C1 segment of cervical spinal cord (tissue), 14 donors: ENCODE data around the gene PRDM10.
"Not testable (repeated sequence)": the region's sequence is repeated elsewhere in the genome, so short reads cannot be mapped to it uniquely, and the experiment has no call there.

ENCODE experiments used
- DNase-seq, 14 donors: peaks; one replicate each; lab custom pipeline; 2025; lab: John Stamatoyannopoulos, UW

Gene PRDM10, protein sequence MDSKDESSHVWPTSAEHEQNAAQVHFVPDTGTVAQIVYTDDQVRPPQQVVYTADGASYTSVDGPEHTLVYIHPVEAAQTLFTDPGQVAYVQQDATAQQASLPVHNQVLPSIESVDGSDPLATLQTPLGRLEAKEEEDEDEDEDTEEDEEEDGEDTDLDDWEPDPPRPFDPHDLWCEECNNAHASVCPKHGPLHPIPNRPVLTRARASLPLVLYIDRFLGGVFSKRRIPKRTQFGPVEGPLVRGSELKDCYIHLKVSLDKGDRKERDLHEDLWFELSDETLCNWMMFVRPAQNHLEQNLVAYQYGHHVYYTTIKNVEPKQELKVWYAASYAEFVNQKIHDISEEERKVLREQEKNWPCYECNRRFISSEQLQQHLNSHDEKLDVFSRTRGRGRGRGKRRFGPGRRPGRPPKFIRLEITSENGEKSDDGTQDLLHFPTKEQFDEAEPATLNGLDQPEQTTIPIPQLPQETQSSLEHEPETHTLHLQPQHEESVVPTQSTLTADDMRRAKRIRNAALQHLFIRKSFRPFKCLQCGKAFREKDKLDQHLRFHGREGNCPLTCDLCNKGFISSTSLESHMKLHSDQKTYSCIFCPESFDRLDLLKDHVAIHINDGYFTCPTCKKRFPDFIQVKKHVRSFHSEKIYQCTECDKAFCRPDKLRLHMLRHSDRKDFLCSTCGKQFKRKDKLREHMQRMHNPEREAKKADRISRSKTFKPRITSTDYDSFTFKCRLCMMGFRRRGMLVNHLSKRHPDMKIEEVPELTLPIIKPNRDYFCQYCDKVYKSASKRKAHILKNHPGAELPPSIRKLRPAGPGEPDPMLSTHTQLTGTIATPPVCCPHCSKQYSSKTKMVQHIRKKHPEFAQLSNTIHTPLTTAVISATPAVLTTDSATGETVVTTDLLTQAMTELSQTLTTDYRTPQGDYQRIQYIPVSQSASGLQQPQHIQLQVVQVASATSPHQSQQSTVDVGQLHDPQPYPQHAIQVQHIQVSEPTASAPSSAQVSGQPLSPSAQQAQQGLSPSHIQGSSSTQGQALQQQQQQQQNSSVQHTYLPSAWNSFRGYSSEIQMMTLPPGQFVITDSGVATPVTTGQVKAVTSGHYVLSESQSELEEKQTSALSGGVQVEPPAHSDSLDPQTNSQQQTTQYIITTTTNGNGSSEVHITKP

DNA sequence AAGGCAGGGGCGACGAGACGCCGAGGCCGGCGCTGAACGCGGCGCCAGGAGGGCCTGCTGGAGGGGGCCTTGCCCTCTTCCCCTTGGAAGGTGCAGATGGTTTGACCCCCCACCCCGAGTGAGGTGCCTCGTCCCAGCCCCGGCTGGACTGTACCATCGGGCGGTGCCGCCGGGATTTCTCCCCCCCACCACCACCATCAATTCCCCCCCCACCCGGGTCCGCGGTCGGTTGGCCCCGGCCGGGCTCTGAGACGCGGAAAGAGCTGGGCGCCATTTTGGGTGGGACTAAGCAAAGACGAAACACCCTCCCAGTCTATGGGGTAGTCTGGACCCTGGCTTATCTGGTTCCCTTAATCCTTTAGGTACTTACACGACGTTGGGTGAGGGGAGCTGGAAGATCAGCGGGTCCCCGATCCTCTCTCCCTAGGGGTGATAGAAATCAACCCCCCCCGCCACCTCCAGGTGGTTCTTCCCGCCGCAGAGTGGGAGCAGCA lies at the start of gene PRDM10:
Gene PRDM10 (minus strand): TSS at position 484 of the 494 bp plus-strand sequence. CDS start 41,871 bp downstream, outside the sequence.
- peak; percentile 79 to 99 (median 96) for DNase-seq

DNA sequence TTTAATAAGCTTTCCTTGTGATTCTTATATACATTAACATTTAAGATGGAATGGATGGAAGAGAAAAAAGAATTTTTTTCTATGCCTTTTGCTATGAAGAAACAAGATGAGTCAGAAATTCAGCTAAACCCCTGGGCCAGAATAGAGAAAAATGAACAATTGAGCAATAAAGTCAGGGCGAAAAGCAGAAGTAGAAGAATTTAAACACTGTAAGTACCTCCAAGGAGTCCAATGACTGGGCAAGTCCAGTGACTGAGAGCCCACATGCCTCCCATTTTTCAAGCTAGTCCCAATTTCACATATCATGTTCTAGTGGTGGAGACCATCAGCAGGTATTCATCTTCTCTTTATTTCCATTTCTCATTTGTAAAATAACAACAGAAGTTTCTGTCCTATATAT lies 48.4 kb upstream of the PRDM10 start:
- no peak for DNase-seq

DNA sequence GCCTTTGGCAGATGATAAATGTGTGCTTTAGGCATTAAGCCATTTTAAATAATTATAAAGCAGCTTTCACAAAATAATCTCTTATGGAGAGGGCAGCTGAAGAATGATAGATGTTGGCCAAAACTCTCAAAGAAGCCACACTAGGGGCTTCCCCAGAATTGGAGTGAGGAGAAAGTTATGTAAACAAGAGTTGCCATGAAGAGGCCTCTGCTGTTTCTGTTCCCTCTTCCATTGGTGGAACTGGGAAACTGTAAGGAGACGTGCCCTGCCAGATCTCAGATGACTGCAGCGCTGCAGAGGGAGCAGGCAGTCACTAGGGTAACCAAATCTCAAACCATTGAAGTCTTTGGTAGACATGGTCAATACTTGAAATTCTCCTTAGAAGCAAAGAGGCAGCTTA lies 47.6 kb upstream of the PRDM10 start:
- DNase-seq = no peak

DNA sequence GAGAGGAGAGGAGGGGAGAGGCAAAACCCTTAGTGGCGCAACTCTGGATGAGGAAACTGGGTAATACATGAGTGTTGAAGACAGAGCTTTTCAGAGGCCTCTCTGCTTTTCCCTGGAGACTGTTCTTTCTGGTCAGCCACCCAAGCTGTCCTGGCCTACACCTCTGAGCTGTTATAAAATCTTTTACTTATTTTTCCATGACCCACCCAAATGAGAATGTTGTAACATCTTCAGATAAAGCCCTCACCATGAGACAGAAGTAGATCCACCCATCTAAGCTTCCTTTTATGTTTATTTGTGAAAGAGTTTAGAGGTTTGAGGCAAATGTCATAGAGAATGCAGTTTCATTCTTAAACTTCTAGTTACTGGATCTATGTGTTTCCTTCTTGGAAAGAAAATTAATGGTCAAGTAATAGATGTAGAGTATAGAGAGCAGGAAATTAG lies 46.7 kb upstream of the PRDM10 start:
- no peak for DNase-seq

DNA sequence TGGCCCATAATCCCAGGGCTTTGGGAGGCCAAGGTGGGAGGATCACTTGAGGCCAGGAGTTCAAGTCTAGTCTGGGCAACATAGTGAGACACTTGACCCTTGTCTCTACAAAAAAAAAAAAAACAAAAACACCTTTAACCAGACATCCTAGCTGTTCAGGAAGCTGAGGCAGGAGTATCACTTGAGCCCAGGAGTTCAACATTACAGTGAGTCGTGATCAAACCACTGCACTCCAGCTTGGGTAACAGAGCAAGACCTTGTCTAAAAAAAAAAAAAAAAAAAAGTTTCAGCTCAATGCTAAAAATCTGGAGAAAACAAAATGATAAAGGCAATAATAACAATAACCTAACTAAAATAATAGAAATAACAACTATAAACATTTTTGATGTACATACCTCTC lies 44.5 kb upstream of the PRDM10 start:
- DNase-seq = no peak

DNA sequence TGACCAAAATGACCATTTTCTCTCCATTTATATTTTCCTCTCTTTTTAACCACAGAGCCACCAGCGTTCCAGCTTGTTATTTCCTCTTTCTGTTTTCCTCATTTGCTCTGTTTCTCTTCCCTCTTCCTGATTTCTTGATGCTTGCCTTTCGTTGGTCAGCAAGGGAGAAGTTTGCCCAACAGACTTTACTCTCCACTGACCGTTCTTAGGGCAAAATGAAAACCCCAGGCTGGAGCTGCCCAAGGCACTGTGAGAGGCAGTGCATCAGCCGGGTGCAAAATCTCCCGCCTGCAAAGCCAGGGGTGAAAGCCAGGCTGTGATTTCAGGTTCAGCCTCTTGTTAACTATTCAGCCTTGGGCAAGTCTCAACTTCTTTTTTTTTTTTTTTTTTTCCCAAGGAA lies 40.9 kb upstream of the PRDM10 start:
- DNase-seq = peak in 2 of 14 donors; percentile 6 to 8

DNA sequence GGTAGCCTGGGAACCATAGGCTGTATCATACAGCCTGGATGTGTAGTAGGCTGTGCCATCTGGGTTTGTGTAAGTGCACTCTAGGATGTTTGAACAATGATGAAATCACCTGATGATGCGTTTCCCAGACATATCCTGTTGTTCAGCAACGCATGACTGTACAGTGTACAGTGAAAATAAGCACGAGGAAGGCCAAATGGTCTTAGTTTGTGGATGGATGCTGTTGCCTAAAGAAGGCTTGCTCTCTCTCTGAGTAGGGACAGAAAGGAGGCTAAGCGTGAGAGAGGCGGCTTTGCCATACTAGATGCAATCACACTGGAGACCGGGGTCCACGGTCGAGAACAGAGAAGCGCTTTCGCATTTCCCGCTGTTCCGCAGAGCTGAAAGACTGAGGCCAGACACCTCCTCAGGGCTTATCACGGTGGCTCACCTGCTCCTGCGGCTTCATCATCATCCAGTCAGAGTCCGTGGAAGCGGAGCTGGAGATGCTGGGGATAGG lies 39.5 kb upstream of the PRDM10 start:
- DNase-seq = no peak

DNA sequence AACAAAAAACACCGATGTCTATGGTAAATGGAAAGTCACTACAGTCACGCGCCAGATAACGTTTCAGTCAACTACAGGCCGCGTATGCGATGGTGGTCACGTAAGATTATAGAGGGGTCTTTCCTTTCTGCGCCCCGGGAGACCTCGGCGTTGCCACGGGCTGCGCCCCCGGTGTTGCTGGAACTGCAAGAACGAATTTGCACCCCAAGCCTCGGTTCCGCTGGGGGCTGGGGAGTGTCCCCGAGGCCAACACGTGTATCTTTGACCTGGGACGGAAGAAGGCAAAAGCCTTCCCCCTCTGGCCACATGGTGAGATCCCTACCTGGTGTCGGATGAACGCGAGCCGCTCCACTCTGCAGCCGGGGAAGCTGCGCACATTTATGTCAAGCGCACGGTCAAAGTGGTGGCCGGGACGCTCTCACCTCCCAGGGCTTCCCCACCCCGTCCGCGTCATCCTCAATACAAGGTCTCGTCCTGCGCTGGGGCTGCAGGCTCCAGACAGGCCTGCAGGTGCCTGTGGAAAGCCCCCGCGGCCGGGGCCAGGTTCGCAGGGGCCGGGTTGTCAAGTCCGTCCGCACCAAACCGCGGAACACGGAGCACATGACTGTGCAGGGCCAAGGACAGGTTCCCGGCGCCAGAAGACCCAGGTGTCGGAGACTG lies 37.8 kb upstream of the PRDM10 start:
- DNase-seq = no peak

DNA sequence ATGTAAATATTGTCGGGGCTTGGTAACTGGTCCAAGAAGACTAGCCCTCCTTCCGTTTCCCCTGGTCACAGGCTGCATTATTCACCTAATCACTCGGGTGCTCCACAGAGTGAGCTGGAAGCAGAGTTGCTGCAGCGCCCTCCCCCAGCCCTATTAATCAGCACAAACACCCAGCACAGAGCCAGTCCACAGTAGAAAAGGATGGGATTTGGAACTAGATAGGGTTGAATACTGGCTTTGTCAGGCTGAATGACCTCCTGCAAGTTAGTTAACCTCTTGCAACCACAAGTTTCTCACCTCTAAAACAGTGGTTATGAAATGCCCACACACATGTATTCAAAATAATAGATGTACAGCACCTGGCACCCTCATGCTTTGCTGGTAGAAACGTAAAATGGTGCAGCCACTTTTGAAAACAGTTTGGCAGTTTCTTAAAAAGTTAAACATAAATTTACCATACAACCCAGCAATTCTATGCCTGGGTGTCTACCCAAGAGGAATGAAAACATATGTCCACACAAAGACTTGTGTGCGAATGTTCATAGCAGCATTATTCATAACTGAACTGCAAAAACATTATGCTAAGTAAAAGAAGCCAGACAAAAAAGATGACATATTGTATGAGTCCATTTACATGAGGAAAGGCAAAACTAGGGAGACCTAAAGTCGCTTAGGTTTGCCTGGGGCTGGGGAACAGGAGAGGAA lies 35.4 kb upstream of the PRDM10 start:
- DNase-seq = no peak

DNA sequence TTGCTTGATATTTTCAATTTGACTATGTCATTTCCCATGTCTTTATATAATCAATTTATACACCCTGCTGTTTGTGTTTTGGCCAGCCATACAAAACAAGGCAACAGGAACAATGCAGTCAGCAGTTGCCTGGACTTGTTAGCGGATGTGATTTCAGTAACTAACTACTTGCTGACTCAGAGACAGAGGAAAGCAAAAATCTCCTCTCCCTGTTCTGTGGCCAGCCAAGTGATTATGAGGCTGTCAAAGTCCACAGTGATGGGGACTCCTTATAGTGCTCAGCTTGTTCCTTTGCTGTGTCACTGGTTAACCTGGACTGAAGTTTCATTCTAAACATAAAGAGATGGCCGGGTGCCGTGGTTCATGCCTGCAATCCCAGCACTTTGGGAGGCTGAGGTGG lies 34.4 kb upstream of the PRDM10 start:
- no peak for DNase-seq

DNA sequence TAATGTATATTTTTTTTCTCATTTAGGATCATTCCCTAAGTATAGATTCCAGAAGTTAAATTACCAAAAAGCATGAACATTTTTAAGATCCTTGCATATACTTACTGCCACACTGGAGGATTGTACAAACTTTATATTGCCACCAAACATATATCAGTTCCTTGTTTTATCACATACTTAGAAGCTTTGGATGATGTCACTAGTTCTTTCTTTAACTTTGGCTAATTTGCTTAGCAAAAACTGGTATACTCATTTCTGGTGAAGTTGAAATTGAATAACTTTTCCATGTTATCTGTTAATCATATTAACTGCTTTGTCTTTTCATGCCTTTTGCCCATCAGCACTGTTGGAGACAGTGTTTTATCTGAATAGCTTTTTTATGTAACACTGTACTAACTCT lies 31.6 kb upstream of the PRDM10 start:
- no peak for DNase-seq

DNA sequence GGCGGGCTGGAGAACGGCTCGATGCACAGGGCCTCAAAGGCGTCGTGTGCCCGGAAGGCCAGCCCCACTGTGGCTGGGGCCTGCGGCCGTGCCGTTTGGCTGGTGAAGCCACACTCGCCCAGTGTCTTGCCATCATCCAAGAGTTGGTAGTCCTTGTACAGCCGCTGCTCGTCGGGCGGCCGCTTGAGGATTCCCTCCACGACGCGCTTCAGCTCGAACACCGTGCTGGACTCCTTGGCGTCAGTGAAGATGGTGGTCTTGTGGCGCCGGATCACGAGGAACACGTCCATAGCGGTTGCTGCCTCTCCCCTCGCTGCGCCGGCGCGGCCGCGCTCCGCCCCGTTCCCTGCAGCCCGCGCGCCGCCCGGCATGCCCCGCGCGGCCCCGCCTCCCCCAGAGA lies 30.3 kb upstream of the PRDM10 start:
- no peak for DNase-seq

DNA sequence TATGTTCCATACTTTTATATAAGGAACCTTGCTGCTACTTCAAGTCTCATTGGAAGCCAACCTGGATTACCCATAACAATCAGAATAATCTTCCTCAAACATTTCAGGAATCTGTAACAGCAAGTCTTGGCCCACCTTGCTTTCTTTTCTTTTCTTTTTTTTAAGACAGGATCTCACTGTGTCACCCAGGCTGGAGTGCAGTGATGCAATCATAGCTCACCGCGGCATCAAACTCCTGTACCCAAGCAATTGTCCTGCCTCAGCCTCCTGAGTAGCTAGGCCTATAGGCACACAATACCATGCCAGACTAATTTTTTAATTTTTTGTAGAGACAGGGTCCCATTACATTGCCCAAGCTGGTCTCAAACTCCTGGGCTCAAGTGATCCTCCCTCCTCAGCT lies 29.3 kb upstream of the PRDM10 start:
- DNase-seq = no peak

DNA sequence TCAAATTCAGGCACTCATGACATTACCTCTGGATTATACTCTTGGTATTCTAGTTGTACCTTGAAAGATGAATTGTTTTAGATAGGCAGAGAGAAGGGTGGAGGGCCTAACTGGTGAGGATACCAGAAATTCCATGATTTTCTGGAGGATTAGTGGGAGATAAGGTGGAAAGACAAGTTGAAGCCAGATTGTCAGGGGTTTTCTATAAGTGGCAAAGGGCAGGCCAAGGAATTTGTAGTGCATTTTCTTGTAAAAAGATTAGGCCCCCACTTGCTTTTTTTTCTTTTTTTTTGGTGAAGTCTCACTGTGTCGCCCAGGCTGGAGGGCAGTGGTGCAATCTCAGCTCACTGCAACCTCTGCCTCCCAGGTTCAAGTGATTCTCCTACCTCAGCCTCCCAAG lies 28.4 kb upstream of the PRDM10 start:
- no peak for DNase-seq

DNA sequence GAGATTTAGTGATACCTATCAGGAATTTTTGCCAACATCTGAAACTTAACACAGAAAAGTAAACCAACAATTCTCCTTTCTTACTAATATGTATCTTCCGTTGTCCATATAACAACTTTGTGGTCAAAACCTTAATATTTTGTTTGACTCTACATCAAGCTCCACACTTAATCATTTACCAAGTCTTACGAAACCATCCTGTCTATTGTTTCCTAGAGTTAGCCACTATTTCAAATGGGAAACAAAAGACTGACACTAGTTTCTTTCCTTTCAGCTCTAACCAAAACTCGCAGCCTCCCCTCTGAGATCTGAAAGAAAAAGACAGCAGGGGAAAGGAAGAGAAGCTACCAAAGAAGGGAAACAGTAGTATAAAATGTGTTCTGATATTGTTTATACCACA lies 26.5 kb upstream of the PRDM10 start:
- DNase-seq = no peak

DNA sequence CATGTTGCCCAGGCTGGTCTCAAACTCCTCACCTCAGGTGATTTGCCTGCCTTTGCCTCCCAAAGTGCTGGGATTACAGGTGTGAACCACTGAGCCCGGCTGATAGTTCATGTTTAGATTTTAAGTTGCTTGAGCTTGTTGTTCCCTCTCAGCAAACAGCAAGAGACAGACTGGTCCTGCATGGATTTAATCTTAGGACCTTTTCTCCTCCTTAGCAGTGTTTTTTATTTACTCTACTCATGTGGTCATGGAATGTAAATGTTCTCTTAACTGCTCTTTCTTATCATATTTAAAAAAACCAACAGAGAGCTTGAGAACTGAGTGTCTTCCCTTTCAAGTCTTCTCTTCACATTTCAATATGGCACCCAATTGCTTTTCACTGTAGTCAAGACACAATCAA lies 22.7 kb upstream of the PRDM10 start:
- no peak for DNase-seq

DNA sequence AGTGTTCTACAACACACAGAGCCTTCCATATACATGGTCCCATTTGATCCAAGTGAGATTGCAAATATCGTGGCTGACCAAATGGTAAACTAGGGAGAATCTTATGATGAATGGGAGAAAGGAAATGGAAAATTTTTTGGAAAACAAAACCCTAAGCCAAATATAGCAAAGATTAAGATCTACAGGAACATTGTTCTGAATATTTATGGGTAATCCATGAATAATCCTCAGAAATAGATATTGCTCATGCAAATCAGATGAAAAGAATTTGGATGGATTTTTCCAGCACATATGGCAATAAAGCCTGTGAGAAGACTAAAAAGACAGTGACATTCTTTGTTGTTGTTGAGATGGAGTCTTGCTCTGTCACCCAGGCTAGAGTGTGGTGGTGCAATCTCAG lies 21.7 kb upstream of the PRDM10 start:
- no peak for DNase-seq

DNA sequence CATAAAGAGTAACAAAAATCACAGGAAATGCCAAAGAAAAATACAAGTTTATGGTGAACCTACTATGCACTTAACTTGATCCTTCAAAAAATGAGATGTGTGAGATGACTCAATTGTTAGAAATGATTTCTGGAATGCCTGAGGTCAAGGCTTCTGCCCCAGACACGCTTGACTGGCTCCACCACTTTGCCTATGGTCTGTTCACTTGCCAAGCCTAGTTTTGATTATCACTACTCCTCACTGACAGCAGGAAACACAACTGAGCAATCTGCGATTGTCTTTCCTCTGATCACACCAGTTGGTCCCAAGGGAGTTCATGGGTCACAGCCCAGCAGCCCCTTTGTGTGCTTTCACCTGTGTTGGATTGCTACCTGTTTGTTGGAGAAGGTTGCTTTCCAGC lies 20.6 kb upstream of the PRDM10 start:
- no peak for DNase-seq

DNA sequence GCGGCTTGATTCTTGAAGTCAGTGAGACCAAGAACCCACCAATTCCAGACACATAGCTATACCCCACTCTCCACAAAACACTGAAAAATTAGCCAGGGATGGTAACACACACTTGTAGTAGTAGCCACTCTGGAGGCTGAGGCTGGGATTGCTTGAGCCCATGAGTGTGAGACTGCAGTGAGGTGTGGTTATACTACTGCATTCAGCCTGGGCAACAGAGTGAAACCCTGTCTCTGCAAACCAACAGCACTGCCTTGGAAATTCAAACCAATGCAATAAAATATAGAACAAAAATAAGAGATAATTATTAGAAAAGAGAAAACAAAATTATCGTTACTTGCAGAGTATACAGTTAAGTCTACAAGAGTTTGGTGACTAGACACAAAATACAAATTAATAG lies 20.2 kb upstream of the PRDM10 start:
- DNase-seq = no peak

DNA sequence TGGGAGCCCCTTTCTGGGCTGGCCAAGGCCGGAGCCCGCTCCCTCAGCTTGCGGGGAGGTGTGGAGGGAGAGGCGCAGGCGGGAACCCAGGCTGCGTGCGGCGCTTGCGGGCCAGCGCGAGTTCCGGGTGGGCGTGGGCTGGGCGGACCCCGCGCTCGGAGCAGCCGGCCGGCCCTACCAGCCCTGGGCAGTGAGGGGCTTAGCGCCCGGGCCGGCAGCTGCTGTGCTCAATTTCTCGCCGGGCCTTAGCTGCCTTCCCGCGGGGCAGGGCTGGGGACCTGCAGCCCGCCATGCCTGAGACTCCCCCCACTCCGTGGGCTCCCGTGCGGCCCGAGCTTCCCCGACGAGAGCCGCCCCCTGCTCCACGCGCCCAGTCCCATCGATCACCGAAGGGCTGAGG lies 19.0 kb upstream of the PRDM10 start:
- not testable (repeated sequence) for DNase-seq

DNA sequence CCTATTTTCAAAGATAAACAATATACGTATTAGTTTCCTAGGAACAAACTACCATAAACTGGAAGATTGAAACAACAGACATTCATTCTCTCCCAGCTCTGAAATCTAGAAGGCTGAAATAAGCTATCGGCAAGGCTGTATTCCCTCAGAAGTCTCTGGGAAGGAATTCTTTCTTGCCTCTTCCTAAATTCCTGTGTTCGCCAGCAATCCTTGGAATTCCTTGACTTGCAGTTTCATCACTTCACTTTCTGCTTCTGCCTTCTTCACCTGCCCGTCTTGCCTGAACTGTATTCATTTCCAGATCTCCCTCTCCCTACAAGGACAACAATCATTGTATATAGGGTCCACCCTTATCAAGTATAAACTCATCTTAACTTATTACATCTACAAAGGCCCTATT lies 17.7 kb upstream of the PRDM10 start:
- DNase-seq = no peak
